Activated CD4-positive, alpha-beta T cell treated with anti-CD3 and anti-CD28 coated beads, Interleukin-2, amount 50 U/mL, for 4 hours (primary cell): ENCODE results near the gene PCDHGA3.
"Not testable (repeated sequence)": the region's sequence is repeated elsewhere in the genome, so short reads cannot be mapped to it uniquely, and the experiment has no call there.

Experiments
- DNase-seq, 2 experiments: peaks; one replicate each; pipeline ENCODE4 v3.0.0-alpha.2; 2020

Gene PCDHGA3

DNA sequence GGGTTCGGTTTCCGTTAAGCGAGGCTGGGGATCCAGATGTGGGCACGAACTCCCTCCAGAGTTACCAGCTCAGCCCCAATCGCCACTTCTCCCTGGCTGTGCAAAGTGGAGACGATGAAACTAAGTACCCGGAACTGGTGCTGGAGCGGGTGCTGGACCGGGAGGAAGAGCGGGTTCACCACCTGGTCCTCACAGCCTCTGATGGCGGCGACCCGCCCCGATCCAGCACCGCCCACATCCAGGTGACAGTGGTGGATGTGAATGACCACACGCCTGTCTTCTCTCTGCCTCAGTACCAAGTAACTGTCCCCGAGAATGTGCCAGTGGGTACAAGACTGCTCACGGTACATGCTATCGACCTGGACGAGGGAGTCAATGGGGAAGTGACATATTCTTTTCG lies 39.7 kb downstream of the PCDHGA3 start:
- no peak for DNase-seq

DNA sequence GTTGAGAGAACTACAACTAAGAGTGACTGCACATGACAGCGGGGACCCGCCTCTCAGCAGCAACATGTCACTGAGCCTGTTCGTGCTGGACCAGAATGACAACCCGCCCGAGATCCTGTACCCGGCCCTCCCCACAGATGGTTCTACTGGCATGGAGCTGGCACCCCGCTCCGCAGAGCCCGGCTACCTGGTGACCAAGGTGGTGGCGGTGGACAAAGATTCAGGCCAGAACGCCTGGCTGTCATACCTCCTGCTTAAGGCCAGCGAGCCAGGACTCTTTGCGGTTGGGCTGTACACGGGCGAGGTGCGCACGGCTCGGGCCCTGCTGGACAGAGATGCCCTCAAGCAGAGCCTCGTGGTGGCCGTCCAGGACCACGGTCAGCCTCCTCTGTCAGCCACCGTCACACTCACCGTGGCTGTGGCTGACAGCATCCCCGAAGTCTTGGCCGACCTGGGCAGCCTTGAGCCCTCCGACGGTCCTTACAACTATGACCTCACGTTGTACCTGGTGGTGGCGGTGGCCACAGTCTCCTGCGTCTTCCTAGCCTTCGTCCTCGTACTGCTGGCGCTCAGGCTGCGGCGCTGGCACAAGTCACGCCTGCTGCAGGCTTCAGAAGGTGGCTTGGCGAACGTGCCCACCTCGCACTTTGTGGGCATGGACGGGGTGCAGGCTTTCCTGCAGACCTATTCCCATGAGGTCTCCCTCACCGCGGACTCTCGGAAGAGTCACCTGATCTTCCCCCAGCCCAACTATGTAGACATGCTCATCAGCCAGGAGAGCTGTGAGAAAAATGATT lies 41.0 kb downstream of the PCDHGA3 start:
- no peak for DNase-seq

DNA sequence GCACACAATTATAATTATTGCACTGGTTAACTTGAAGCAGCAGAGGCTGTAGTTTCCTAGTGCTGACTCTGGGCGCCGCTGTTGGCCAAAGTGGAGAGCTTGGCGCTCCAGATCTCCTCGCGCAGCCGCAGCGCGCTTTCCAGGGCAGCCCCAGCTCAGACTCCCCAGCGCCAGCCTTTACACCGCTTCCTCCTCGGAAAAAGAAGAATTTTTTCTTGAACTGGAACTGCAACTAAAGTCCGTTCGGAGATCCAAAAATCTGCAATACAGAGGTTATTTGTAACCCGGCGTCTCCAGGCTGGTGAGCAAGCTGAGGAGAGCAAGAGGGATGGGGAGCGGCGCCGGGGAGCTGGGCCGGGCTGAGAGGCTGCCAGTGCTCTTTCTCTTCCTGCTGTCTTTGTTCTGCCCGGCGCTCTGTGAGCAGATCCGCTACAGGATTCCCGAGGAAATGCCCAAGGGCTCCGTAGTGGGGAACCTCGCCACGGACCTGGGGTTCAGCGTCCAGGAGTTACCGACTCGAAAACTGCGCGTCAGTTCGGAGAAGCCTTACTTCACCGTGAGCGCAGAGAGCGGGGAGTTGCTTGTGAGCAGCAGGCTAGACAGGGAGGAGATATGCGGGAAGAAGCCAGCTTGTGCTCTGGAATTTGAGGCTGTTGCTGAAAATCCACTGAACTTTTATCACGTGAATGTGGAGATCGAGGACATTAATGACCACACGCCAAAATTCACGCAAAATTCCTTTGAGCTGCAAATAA lies 44.1 kb downstream of the PCDHGA3 start, which contains the start of gene PCDHGB4:
TSS of gene PCDHGB4 (plus strand) at position 142 of the 755 bp plus-strand sequence. CDS start at position 329, 187 bp downstream.
- not testable (repeated sequence) for DNase-seq

DNA sequence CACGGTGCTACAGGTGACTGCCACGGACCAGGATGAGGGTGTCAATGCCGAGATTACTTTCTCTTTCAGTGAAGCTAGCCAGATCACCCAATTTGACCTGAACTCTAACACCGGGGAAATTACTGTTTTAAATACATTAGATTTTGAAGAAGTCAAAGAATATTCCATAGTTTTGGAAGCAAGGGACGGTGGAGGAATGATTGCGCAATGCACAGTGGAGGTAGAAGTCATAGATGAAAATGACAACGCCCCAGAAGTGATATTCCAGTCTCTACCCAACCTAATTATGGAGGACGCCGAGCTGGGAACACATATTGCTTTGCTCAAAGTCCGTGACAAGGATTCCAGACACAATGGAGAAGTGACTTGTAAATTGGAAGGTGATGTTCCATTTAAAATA lies 45.0 kb downstream of the PCDHGA3 start:
- DNase-seq, result no peak

DNA sequence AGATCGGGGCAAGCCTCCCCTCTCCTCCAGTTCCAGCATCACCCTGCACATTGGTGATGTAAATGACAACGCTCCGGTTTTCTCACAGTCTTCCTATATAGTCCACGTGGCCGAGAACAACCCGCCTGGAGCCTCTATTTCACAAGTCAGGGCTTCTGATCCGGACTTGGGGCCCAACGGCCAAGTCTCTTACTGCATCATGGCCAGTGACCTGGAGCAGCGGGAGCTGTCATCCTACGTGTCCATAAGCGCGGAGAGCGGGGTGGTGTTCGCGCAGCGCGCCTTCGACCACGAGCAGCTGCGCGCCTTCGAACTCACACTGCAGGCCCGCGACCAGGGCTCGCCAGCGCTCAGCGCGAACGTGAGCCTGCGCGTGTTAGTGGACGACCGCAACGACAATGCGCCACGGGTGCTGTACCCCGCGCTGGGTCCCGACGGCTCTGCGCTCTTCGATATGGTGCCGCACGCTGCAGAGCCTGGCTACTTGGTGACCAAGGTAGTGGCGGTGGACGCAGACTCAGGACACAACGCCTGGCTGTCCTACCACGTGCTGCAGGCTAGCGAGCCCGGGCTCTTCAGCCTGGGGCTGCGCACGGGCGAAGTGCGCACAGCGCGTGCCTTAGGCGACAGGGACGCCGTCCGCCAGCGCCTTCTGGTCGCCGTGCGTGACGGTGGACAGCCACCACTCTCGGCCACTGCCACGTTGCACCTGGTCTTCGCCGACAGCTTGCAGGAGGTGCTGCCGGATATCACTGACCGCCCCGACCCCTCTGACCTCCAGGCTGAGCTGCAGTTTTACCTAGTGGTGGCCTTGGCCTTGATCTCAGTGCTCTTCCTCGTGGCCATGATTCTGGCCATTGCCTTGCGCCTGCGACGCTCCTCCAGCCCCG lies 45.8 kb downstream of the PCDHGA3 start:
- DNase-seq, result no peak

DNA sequence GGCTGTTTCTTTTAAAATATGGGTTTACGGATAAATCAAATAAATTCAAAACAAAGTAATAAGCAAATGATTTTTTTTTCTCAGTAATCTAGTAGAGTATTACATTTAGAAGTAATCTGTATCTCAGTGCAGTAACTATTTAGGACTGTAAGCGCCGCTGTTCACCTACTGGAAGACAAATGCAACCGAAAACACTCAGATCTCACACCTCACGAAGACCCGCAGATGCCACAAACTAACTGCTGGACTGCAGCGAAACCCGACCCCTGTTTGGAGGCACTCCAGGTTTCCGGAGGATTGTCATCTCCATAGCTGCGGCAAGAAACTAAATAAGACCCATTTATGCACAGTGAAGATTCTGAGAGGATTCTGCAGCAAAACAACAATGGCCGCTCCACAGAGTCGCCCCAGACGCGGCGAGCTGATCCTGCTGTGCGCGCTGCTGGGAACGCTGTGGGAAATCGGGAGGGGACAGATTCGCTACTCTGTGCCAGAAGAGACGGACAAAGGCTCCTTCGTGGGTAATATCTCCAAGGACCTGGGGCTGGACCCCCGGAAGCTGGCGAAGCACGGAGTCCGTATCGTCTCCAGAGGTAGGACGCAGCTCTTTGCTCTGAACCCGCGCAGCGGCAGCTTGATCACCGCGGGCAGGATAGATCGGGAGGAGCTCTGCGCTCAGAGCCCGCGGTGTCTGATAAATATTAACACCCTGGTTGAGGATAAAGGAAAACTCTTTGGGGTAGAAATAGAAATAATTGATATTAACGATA lies 49.0 kb downstream of the PCDHGA3 start, which contains the start of gene PCDHGA8:
TSS of gene PCDHGA8 (plus strand) at position 205 of the 770 bp plus-strand sequence. CDS start at position 386, 181 bp downstream.
- DNase-seq, result no peak

DNA sequence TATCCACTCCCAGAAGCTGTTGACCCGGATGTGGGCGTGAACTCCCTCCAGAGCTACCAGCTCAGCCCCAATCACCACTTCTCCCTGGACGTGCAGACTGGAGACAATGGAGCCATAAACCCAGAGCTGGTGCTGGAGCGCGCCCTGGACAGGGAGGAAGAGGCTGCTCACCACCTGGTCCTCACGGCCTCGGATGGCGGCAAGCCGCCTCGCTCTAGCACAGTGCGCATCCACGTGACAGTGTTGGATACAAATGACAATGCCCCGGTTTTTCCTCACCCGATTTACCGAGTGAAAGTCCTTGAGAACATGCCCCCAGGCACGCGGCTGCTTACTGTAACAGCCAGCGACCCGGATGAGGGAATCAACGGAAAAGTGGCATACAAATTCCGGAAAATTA lies 49.6 kb downstream of the PCDHGA3 start:
- DNase-seq, result no peak

DNA sequence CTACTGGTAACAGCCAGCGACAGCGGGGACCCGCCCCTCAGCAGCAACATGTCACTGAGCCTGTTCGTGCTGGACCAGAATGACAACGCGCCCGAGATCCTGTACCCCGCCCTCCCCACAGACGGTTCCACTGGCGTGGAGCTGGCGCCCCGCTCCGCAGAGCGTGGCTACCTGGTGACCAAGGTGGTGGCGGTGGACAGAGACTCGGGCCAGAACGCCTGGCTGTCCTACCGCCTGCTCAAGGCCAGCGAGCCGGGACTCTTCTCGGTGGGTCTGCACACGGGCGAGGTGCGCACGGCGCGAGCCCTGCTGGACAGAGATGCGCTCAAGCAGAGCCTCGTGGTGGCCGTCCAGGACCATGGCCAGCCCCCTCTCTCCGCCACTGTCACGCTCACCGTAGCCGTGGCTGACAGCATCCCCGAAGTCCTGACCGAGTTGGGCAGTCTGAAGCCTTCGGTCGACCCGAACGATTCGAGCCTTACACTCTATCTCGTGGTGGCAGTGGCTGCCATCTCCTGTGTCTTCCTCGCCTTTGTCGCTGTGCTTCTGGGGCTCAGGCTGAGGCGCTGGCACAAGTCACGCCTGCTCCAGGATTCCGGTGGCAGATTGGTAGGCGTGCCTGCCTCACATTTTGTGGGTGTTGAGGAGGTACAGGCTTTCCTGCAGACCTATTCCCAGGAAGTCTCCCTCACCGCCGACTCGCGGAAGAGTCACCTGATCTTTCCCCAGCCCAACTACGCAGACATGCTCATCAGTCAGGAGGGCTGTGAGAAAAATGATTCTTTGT lies 51.0 kb downstream of the PCDHGA3 start:
- not testable (repeated sequence) for DNase-seq
